Hematopoietic multipotent progenitor cell treated with erythropoietin and hydrocortisone succinate and interleukin-3 and kit ligand, for 17 days (in vitro differentiated cells): ENCODE results near the gene ZFPM1.

Source experiments
- DNase-seq: peaks from one replicate; pipeline ENCODE4 v3.0.0-alpha.2; 2015; ENCODE audit warnings: low spot score

The ZFPM1 gene

DNA sequence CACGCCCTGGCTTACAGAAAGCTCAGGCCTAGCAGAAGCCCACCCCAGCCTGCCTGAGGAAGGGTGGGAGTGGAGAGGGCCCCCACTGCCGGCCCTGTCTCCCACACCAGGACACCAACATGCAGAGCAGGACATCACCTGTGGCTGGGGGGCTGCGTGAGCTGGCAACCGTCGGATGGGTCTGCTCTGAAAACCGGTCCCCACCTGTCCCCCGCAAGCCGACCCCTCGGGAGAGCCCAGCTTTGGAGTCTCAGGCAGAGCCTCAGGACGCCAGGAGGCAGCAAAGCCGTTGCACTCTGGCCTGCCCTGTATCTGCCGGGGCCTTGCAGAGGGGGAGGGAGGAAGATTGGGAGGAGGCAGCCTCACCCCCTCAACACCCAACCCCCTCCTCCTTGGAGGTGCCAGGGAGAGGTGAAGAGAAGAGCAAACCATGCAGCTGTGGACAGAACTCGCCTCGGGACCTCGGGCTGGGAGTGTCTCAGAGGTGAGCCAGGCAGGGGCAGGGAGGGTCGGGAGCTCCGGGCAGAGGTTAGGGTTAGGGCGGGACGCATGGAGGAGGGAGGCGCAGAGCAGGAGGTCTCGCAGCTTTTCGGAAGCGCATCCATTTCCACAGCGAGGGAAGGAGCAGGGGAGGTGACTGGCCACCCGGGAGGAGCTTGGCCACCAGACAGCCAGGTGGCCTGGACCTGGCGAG, 86.7 kb downstream of the ZFPM1 start:
- no peak for DNase-seq

- DNase-seq, result no peak
Observed at GRCh38 chr16:88540346-88540977, 87.4 kb downstream of the ZFPM1 start.

GRCh38 chr16:88541831-88542616, 88.9 kb downstream of the ZFPM1 start:
- DNase-seq, result no peak

DNA sequence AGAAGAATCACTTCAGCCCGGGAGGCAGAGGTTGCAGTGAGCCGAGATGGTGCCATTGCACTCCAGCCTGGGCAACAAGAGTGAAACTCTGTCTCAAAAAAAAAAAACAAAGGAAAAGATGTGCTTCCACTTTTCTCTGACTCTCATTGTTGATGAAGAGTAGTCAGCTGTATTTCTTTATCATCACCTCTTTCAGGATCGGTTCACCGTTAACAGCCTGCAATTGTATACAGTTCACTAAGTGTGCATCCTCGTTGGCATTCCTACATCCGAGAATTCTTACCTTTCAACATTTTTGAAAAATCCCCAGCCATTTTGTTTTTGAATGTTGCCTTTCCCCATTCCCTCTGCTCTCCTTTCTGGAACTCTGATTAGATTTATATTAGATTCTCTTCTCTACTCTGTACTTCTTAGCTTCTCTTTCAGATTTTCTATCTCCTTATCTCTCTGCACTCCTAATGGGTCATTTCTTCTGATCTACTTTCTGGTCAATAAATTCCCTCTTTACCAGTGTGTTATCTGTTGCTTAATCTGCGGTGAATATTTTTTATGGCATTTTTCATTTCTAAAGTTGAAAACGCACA, 90.2 kb downstream of the ZFPM1 start:
- no peak for DNase-seq

DNA sequence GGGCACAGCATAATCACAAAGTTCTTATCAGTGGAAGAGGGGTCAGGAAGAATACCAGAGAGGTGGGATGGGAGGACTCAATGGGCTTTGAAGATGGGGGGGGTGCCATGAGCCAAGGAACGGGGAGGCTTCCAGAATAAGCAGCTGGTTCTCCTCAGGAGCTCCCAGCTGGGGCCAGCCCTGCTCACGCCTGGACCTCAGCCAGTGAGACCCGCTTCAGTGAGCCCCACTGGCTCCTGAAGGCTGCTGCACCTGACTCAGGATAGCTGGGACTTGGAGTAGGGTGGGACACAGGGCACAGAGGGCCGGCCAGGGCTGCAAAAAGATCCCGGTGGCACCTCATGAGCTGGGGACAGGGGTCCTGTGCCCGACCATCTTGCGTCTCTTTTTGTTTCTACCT, 92.7 kb downstream of the ZFPM1 start:
- DNase-seq, result no peak

GRCh38 chr16:88548131-88548874, 95.2 kb downstream of the ZFPM1 start:
- DNase-seq, result no peak

GRCh38 chr16:88548985-88549384, 95.9 kb downstream of the ZFPM1 start:
- no peak for DNase-seq

DNA sequence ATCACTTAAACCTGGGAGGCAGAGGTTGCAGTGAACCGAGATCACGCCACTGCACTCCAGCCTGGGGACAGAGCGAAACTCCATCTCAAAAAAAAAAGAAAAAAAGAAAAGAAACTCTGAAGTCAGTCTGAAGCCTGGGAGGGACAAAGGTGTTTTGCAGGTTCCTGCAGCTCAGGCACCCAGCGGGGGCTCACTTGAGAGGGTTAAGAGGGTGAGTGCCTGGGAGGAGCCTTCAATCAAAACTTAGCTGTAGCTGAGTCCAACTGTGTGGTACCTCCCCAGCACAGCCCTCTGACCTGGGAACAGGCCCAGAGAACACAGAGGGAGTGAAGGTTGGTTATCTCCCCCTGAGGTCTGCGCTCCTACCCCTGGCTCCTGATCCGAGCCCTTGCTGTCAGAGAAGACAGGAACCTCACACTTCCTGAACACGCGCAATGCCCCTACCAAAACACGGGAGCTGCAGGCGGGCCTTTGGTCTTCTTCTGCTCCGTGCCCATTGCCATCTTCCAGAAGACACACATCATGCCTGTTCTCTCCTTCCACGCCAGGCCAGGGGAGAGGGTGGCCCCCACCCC, 96.7 kb downstream of the ZFPM1 start:
- DNase-seq, result no peak

GRCh38 chr16:88550246-88550661, 97.2 kb downstream of the ZFPM1 start:
- DNase-seq, result no peak

- no peak for DNase-seq
Observed at GRCh38 chr16:88552166-88552565, 99.1 kb downstream of the ZFPM1 start.

GRCh38 chr16:88552815-88553214, 99.7 kb downstream of the ZFPM1 start:
- no peak for DNase-seq

GRCh38 chr16:88553739-88554138, 100.7 kb downstream of the ZFPM1 start:
- DNase-seq, result no peak

DNA sequence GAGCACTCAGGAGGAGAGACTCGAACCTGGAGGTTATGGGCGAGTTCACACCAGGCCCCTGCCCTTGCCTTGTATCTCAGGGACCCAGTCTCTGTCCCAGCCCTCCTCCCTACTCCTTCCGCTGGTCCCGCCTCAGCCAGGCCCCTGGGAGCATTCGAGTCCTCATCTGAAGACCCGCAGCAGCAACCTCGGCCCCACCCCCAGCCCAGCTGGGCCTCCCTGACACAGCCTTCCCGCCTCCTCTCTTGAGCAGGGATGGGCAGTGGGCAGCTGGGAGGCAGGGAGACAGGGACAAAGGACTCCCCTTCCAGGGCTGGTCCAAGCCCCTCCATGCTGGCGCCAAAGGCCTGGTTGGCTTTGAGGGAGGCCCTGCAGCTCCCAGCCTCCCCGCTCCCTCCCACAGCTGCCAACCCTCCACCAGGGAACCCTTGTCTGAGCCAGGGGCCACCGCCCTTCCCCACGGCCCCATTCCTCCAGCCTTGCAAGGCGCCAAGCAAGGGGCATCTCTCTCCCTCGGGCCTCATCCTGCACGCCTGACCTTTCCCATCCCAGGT, 101.7 kb downstream of the ZFPM1 start:
- DNase-seq, result no peak

GRCh38 chr16:88556294-88556988, 103.4 kb downstream of the ZFPM1 start:
- no peak for DNase-seq

GRCh38 chr16:88558457-88559442, 105.7 kb downstream of the ZFPM1 start:
- DNase-seq, result no peak

DNA sequence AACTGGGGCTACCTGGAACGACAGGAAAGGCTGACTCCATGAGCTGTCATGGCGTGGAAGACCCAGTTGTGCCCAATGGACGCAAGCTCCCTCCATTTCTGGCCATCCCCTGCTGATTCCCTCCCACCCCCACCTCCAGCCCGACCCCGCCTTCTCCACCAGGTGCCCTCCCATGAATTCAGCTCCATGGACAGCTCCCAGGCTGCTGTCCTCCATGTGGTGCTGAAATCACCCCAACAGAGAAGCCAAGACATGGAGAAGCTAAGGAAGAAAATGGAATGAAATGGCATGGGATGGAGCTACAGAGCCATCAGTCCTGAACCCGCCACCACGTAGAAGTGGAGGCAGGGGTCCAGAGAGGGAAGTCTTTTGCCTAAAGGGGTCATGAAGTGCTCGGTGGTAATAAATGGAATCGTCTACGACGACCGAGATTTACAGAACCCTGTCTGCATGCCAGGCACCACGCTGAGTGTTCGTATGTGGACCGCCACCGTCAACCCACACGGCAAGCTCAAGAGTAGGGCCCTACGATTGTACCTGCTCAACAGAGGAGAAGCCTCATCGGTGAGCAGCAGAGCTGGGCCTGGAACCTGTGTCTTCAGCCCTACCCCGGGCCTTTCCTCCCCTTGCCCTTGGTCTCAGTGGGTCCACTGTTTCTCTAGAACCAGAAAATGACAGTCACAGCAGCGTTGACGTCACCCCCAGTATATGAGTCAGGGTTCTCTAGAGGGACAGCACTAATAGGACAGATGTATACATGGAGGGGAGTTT, 107.8 kb downstream of the ZFPM1 start:
- no peak for DNase-seq

DNA sequence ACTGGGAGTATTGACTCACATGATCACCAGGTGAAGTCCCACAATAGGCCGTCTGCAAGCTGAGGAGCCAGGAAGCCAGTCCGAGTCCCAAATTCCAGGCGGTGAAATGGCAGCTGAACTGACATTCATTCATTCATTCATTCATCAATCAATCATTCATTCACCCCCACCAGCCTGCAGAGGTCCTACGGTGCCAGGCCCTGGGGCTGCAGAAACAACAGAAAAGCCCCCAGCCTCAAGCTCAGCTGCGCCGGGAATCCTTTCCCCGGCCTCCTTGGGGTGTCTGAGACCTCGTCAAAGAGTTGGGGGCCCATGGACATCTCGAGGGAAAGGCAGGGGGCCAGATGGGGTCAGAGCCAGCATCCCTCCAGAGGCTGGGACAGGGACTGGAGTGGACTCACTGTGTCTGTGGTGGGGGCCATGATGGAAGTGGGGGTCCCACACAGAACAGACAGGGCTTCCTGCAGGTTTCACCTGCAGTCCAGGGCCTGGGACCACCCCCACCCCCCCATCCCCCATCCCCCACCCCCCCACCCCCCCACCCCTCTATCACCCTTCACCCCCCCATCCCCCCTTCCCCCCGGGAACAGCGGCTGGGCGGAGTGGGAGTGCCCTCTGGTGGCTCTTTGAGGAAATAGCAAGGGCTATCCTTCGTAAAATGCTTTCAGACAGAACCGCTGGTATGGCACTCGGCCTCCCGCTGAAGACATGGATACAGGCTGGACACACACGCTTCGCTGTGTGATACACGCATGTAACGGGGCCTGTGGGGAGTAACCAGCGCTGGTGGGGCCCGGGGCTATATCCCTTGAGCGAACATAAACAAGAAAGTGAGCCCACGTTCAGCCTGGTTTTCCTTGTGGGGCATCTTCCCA, 108.6 kb downstream of the ZFPM1 start:
- peak; percentile 53 for DNase-seq

- no peak for DNase-seq
Observed at GRCh38 chr16:88566158-88566557, 113.1 kb downstream of the ZFPM1 start.
